Breast epithelium (tissue), 3 donors: ENCODE data around the gene BCAS3.

Experiments
- CTCF ChIP-seq, 3 donors: fragments of 450-650 bp; IDR thresholded peaks; one replicate each; pipeline ENCODE4 v1.5.1; 2016 to 2017; ENCODE audit warnings: antibody characterized with exemption in 3 of 3, mild to moderate bottlenecking in 3 of 3, moderate library complexity in 3 of 3
- POLR2A ChIP-seq: fragments of 450-650 bp; IDR thresholded peaks from one replicate; pipeline ENCODE4 v1.6.1; 2016; ENCODE audit warnings: antibody characterized with exemption, mild to moderate bottlenecking, moderate library complexity
- POLR2AphosphoS5 ChIP-seq, 3 donors: sonication (generic); formaldehyde crosslinking; IDR thresholded peaks; one replicate each; pipeline ENCODE4 v1.6.1; 2017; ENCODE audit warnings: antibody characterized with exemption in 3 of 3

DNA sequence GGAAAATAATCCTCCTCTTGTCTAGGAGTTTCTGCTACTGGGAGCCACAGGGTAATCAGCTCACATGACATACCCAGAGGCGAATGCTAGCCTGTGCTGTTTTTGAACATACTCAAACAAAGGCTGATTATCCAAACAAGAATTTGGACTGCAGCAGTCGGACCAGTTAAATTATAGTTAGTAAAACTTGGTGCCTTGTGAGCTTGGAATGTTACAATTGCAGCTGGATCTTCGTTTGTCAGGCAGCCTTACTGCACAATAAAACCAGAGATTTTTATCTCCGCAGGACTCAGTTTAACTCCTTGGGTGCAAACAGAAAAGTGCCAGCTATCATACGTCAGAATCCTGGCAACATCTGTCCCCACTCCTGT, 558.2 kb downstream of the BCAS3 start:
- TF ChIP-seq POLR2AphosphoS5 (IDR thresholded peaks at IDR 0.05) (no peak), CTCF (IDR thresholded peaks at IDR 0.05) (no peak), POLR2A (no peak)
